Measurements from ENCODE around the gene MECP2.
A peak's percentile ranks its signal among the peaks of the same experiment; 100 is the strongest.
"Not testable (repeated sequence)": the region's sequence is repeated elsewhere in the genome, so short reads cannot be mapped to it uniquely, and the experiment has no call there.

Gene MECP2

GRCh38 chrX:154097589-154098541 lies at the start of gene MECP2:
TSS of gene MECP2 (minus strand) at chrX:154097717.
- peak; percentile 62 to 70 (median 68) for DNase-seq (ENCODE audit: low read depth in 3 of 3)

- not testable (repeated sequence) for DNase-seq (ENCODE audit: low read depth in 3 of 3)
Measured at GRCh38 chrX:154144010-154144409, 46.5 kb upstream of the MECP2 start, which contains the start of gene OPN1LW. TSS of gene OPN1LW (plus strand) at chrX:154144243. CDS start at chrX:154144284, 41 bp downstream.

- no peak for DNase-seq (ENCODE audit: low read depth in 3 of 3)
Measured at GRCh38 chrX:154142950-154143745, 45.6 kb upstream of the MECP2 start.

GRCh38 chrX:154142386-154142785 lies 44.9 kb upstream of the MECP2 start:
- DNase-seq (ENCODE audit: low read depth in 3 of 3): no peak

GRCh38 chrX:154140742-154141141 lies 43.2 kb upstream of the MECP2 start:
- DNase-seq (ENCODE audit: low read depth in 3 of 3): no peak

- DNase-seq (ENCODE audit: low read depth in 3 of 3): no peak
Measured at GRCh38 chrX:154140206-154140605, 42.7 kb upstream of the MECP2 start.

GRCh38 chrX:154138857-154139256 lies 41.3 kb upstream of the MECP2 start:
- DNase-seq (ENCODE audit: low read depth in 3 of 3): no peak

- DNase-seq (ENCODE audit: low read depth in 3 of 3): peak; percentile 40 to 48 (median 47)
Measured at GRCh38 chrX:154136627-154137161, 39.2 kb upstream of the MECP2 start.

- no peak for DNase-seq (ENCODE audit: low read depth in 3 of 3)
Measured at GRCh38 chrX:154135458-154136229, 38.1 kb upstream of the MECP2 start.

- DNase-seq (ENCODE audit: low read depth in 3 of 3): no peak
Measured at GRCh38 chrX:154132366-154132765, 34.8 kb upstream of the MECP2 start.

- DNase-seq (ENCODE audit: low read depth in 3 of 3): no peak
Measured at GRCh38 chrX:154131955-154132354, 34.4 kb upstream of the MECP2 start.

- no peak for DNase-seq (ENCODE audit: low read depth in 3 of 3)
Measured at GRCh38 chrX:154126101-154126500, 28.6 kb upstream of the MECP2 start.

GRCh38 chrX:154125391-154126040 lies 28.0 kb upstream of the MECP2 start:
- DNase-seq (ENCODE audit: low read depth in 3 of 3): no peak

GRCh38 chrX:154123241-154124219 lies 26.0 kb upstream of the MECP2 start:
- peak in 1 of 3 experiments; percentile 2 for DNase-seq (ENCODE audit: low read depth in 3 of 3)

- no peak for DNase-seq (ENCODE audit: low read depth in 3 of 3)
Measured at GRCh38 chrX:154121961-154122360, 24.4 kb upstream of the MECP2 start.

- no peak for DNase-seq (ENCODE audit: low read depth in 3 of 3)
Measured at GRCh38 chrX:154121207-154121606, 23.7 kb upstream of the MECP2 start.

GRCh38 chrX:154120567-154120966 lies 23.1 kb upstream of the MECP2 start:
- DNase-seq (ENCODE audit: low read depth in 3 of 3): no peak

GRCh38 chrX:154117566-154117965 lies 20.0 kb upstream of the MECP2 start:
- DNase-seq (ENCODE audit: low read depth in 3 of 3): no peak

- no peak for DNase-seq (ENCODE audit: low read depth in 3 of 3)
Measured at GRCh38 chrX:154116426-154117211, 19.1 kb upstream of the MECP2 start.
